MM.1S (cell line): ENCODE measurements around the gene PLK5.

ENCODE experiments used
- CTCF ChIP-seq: fragments of 300-600 bp; sonication (generic); IDR thresholded peaks from 2 replicates; pipeline ENCODE4 v1.5.1; 2016; ENCODE audit warnings: antibody characterized with exemption, low read length, mixed read lengths
- EZH2 ChIP-seq: fragments of 300-600 bp; sonication (generic); optimal IDR thresholded peaks from 2 replicates; pipeline ENCODE3; 2017; ENCODE audit warnings: low read depth, mild to moderate bottlenecking, antibody characterized with exemption, low read length, mixed read lengths

DNA sequence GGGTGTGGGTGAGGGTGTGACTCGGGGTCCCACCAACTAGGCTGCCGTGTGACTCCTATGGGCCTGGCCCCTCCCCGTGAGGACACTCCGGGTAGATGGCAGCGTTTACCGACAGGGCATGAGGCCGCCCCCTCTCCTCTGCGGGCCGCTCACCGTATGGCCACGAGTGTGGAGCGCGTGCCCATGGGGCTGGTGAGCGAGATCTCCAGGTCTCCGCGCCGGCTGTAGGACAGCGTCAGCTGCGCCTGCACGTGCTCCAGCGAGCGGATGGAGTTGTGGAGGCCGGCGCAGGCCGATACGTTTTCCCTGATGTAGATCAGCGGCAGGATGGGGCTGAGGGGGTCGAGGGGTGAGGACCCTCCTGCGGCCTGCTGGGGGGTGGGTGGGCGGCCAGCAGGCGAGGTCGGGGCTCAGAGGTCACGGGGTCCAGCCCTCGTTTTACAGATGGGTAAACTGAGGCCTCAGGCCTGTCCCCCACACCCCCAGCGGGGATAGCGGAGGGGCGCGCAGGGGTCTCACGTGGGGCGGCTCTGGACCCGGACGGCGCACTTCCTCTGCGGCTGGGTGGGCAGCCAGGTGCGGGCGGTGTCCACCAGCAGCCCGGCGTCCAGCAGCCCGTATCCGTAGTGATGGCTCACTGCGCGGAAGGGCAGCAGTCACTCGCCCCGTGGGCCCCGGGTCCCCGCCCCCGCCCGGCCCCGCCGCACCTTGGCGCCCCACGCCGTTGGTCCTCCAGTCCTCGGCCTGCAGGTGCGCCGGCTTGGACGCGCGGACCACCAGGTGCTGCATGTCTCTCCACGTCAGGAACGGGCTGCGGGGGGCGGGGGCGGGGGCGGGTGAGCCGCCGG, 40.5 kb upstream of the PLK5 start:
- TF ChIP-seq CTCF (no peak), EZH2 (no peak)
